ENCODE results near the gene GSE1.

GRCh38 chr16:85566561-85567100, 46.5 kb upstream of the GSE1 start:
- no peak for TF ChIP-seq CTCF (IDR thresholded peaks at IDR 0.05; ENCODE audit: insufficient read depth, low read length)
- no peak for TF ChIP-seq POLR2AphosphoS5 (IDR thresholded peaks at IDR 0.05; ENCODE audit: low read depth)
- TF ChIP-seq GABPA (IDR thresholded peaks at IDR 0.05; ENCODE audit: low read depth): no peak

All from HL-60 (cell line).